H1 (cell line): ENCODE results near the gene ABCA9. TPM values are rescaled to one million over a fixed set of nuclear protein-coding genes. Genes with fewer than 3 reads are reported as not detected.
"Not testable (repeated sequence)": the region's sequence is repeated elsewhere in the genome, so short reads cannot be mapped to it uniquely, and the experiment has no call there.

Source experiments
- CTCF ChIA-PET: fragments of 300-600 bp; sonication (Branson Sonifier 250); formaldehyde crosslinking; loops from one replicate; lab custom pipeline; 2021; ENCODE audit not compliant: partially characterized antibody; lab: Charles Lee
- POLR2A ChIA-PET: fragments of 300-600 bp; sonication (Branson Sonifier 250); formaldehyde crosslinking; loops from one replicate; lab custom pipeline; 2021; ENCODE audit warnings: inconsistent platforms; ENCODE audit not compliant: partially characterized antibody; lab: Charles Lee
- DNase-seq, 2 experiments: peaks; one replicate each; pipeline versions ENCODE4 v3.0.0 to v3.0.0-alpha.2; 2010 to 2022; ENCODE audit warnings: low spot score in 2 of 2, low read depth in 1 of 2, mixed read lengths in 1 of 2
- FAIRE-seq: peaks from 2 replicates; lab custom pipeline; 2011; peaks lifted over from hg19 to GRCh38; lab: Jason Lieb, UNC
- H2AFZ ChIP-seq: 2 replicates; pipeline ENCODE4 v1.8.1; 2012; ENCODE audit warnings: low read length, inconsistent platforms
- H2AK5ac ChIP-seq: 2 replicates; pipeline ENCODE4 v1.6.1; 2013; ENCODE audit warnings: low read depth, low read length
- H2BK120ac ChIP-seq: replicated peaks from 2 replicates; pipeline ENCODE3; 2013; ENCODE audit warnings: low read depth, low read length, inconsistent platforms
- H2BK12ac ChIP-seq: 2 replicates; pipeline ENCODE4 v1.6.1; 2013; ENCODE audit warnings: low read depth, low read length
- H2BK15ac ChIP-seq: 2 replicates; pipeline ENCODE4 v1.6.1; 2013; ENCODE audit warnings: low read length
- H2BK20ac ChIP-seq: 2 replicates; pipeline ENCODE4 v1.6.1; 2013; ENCODE audit warnings: low read length
- H2BK5ac ChIP-seq: 2 replicates; pipeline ENCODE4 v1.6.1; 2013; ENCODE audit warnings: low read depth, low read length
- H3K14ac ChIP-seq: 2 replicates; pipeline ENCODE4 v1.6.1; 2013; ENCODE audit warnings: inconsistent platforms; ENCODE audit not compliant: insufficient read length
- H3K18ac ChIP-seq: 2 replicates; pipeline ENCODE4 v1.6.1; 2013; ENCODE audit warnings: low read length; ENCODE audit errors: extremely low read depth
- H3K23ac ChIP-seq: 2 replicates; pipeline ENCODE4 v1.6.1; 2013; ENCODE audit warnings: inconsistent platforms; ENCODE audit not compliant: insufficient read length
- H3K23me2 ChIP-seq: 2 replicates; pipeline ENCODE4 v1.6.1; 2013; ENCODE audit warnings: low read depth, low read length
- H3K27ac ChIP-seq: 2 replicates; pipeline ENCODE4 v1.6.1; 2011; ENCODE audit warnings: low read depth, low read length, inconsistent platforms
- H3K27me3 ChIP-seq, 4 experiments: replicated peaks in 1 of 4; 1 replicate in 1 of 4; 2 replicates in 3 of 4; pipeline versions ENCODE4 v1.6.1 to v1.8.1; 2011 to 2013; ENCODE audit warnings: low read length in 3 of 4, mild to moderate bottlenecking in 3 of 4, inconsistent platforms in 2 of 4, mixed read lengths in 2 of 4, moderate library complexity in 1 of 4; ENCODE audit not compliant: control insufficient read depth in 3 of 4, insufficient read depth in 3 of 4; ENCODE audit errors: extremely low read depth in 1 of 4
- H3K36me3 ChIP-seq, 4 experiments: 2 replicates each; pipeline versions ENCODE4 v1.6.1 to v1.8.1; 2011 to 2013; ENCODE audit warnings: mild to moderate bottlenecking in 4 of 4, low read length in 3 of 4, moderate library complexity in 2 of 4, control low read depth in 1 of 4, inconsistent platforms in 1 of 4; ENCODE audit not compliant: insufficient read depth in 4 of 4, control insufficient read depth in 2 of 4
- H3K4ac ChIP-seq: replicated peaks from 2 replicates; pipeline ENCODE3; 2013; ENCODE audit warnings: low read length, low read depth, mixed read lengths, inconsistent platforms; ENCODE audit not compliant: insufficient read length
- H3K4me1 ChIP-seq, 4 experiments: replicated peaks in 1 of 4; 1 replicate in 1 of 4; 2 replicates in 3 of 4; pipeline versions ENCODE4 v1.6.1 to v1.8.1; 2011 to 2013; ENCODE audit warnings: low read length in 3 of 4, inconsistent platforms in 2 of 4, mixed read lengths in 1 of 4; ENCODE audit not compliant: insufficient read depth in 4 of 4, control insufficient read depth in 3 of 4
- H3K4me2 ChIP-seq, 2 experiments: 2 replicates each; pipeline versions ENCODE4 v1.6.1 to v1.8.1; 2011 to 2013; ENCODE audit warnings: low read depth in 2 of 2, low read length in 2 of 2, control low read depth in 1 of 2, inconsistent platforms in 1 of 2, mild to moderate bottlenecking in 1 of 2; ENCODE audit not compliant: insufficient read depth in 1 of 2
- H3K4me3 ChIP-seq, 4 experiments: fragments of 200-600, 300-600 bp in 1 of 4; sonication (generic), shearing (Covaris generic), sonication (Bioruptor Twin) in 1 of 4; 2 replicates each; pipeline versions ENCODE4 v1.5.1 to v1.8.1; 2011 to 2016; ENCODE audit warnings: low read length in 4 of 4, low read depth in 3 of 4, control low read depth in 2 of 4, inconsistent platforms in 2 of 4, mild to moderate bottlenecking in 2 of 4, mixed read lengths in 1 of 4, moderate library complexity in 1 of 4; ENCODE audit not compliant: insufficient read depth in 2 of 4; ENCODE audit errors: extremely low read depth in 1 of 4
- H3K56ac ChIP-seq: replicated peaks from 2 replicates; pipeline ENCODE3; 2013; ENCODE audit warnings: low read depth, mild to moderate bottlenecking, mixed read lengths, low read length, inconsistent platforms; ENCODE audit not compliant: insufficient read length
- H3K79me1 ChIP-seq: 2 replicates; pipeline ENCODE4 v1.6.1; 2013; ENCODE audit warnings: low read depth, low read length, control low read depth
- H3K79me2 ChIP-seq, 2 experiments: 2 replicates each; pipeline versions ENCODE4 v1.6.1 to v1.8.1; 2012 to 2013; ENCODE audit warnings: low read length in 2 of 2, mild to moderate bottlenecking in 2 of 2, inconsistent platforms in 1 of 2; ENCODE audit not compliant: insufficient read depth in 2 of 2, control insufficient read depth in 1 of 2
- H3K9ac ChIP-seq, 4 experiments: replicated peaks in 1 of 4; 1 replicate in 1 of 4; 2 replicates in 3 of 4; pipeline versions ENCODE4 v1.6.1 to v1.8.1; 2011 to 2013; ENCODE audit warnings: low read depth in 3 of 4, low read length in 3 of 4, control low read depth in 2 of 4, mild to moderate bottlenecking in 2 of 4, moderate library complexity in 2 of 4, inconsistent platforms in 1 of 4; ENCODE audit errors: extremely low read depth in 1 of 4
- H3K9me3 ChIP-seq, 2 experiments: 2 replicates each; pipeline versions ENCODE4 v1.6.1 to v1.8.1; 2012 to 2013; ENCODE audit warnings: mild to moderate bottlenecking in 2 of 2, moderate library complexity in 2 of 2, control low read depth in 1 of 2, inconsistent platforms in 1 of 2, low read depth in 1 of 2, low read length in 1 of 2, mixed read lengths in 1 of 2; ENCODE audit not compliant: insufficient read depth in 2 of 2
- H4K20me1 ChIP-seq, 2 experiments: replicated peaks in 1 of 2; 2 replicates each; pipeline versions ENCODE3 to v1.8.1; 2011 to 2013; ENCODE audit warnings: inconsistent platforms in 2 of 2, low read length in 2 of 2, mild to moderate bottlenecking in 1 of 2; ENCODE audit not compliant: insufficient read depth in 2 of 2, control insufficient read depth in 1 of 2
- H4K5ac ChIP-seq: 2 replicates; pipeline ENCODE4 v1.6.1; 2013; ENCODE audit warnings: low read length, low read depth, mixed read lengths, inconsistent platforms; ENCODE audit not compliant: insufficient read length
- H4K8ac ChIP-seq: 2 replicates; pipeline ENCODE4 v1.8.0; 2013; ENCODE audit warnings: mild to moderate bottlenecking, moderate library complexity, low read length, inconsistent platforms; ENCODE audit not compliant: insufficient read depth; ENCODE audit errors: extremely low read depth
- H4K91ac ChIP-seq: replicated peaks from 2 replicates; pipeline ENCODE3; 2013; ENCODE audit warnings: low read length, mixed read lengths, inconsistent platforms; ENCODE audit not compliant: insufficient read length
- YY1 ChIP-seq: IDR thresholded peaks from 2 replicates; pipeline ENCODE4 v1.6.1; 2011; ENCODE audit warnings: low read depth, mild to moderate bottlenecking, low read length
- WGBS, 2 experiments: shearing (Covaris generic) in 1 of 2; methylation state at CpG; one replicate each; pipeline versions ENCODE4 v1.1.6 to v1.1.7; 2013 to 2015; ENCODE audit warnings: low lambda C conversion rate in 2 of 2, mixed read lengths in 2 of 2, inconsistent platforms in 1 of 2, low coverage in 1 of 2, missing lambda C conversion rate in 1 of 2; ENCODE audit not compliant: insufficient replicate concordance in 2 of 2, insufficient coverage in 1 of 2, insufficient read length in 1 of 2; ENCODE audit errors: extremely low coverage in 1 of 2, missing lambda C conversion rate in 1 of 2; 5-methylcytosine and 5-hydroxymethylcytosine counted together
- polyA plus RNA-seq, 7 experiments: library from polyadenylated mRNA; depleted of rRNA in 3 of 7; stranded (reverse) in 5 of 7; unstranded in 2 of 7; fragments of >200 nt in 5 of 7; fragments of 200-250 nt in 2 of 7; gene quantifications; 1 replicate in 5 of 7; 2 replicates in 1 of 7; 4 replicates in 1 of 7; pipeline versions ENCODE4 v1.2.1 to v1.2.3, GENCODE V29; 2011 to 2013; ENCODE audit warnings: missing spikeins in 2 of 7, mixed read lengths in 2 of 7
- total RNA-seq: library from RNA; stranded (reverse); fragmentation: NEBNext Ultra II Directional; extraction: Animal tissue kit (Norgen Biotek cat#: 25700); gene quantifications from 2 replicates; pipeline ENCODE4 v1.2.1, GENCODE V29; 2021

ABCA9 gene
- total and polyA plus RNA-seq, 2 of the 8 experiments (the other 6 are each of a cell fraction or from before 2014, with no cell fraction given) = not detected

DNA sequence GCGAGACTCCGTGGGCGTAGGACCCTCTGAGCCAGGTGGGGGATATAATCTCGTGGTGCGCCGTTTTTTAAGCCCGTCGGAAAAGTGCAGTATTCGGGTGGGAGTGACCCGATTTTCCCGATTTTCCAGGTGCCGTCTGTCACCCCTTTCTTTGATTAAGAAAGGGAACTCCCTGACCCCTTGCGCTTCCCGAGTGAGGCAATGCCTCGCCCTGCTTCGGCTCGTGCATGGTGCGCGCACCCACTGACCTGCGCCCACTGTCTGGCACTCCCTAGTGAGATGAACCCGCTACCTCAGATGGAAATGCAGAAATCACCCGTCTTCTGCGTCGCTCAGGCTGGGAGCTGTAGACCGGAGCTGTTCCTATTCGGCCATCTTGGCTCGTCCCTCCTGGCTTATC, 56.0 kb downstream of the ABCA9 start:
- 64% methylated on average over 20 of the region's 27 CpGs; no CpG with 5 or more reads in 1 of the 2 experiments for WGBS, 2 experiments
- Histone ChIP-seq H2BK12ac (0 out of 2 replicates have a peak overlapping the region, but pooled peaks have one; percentile 86), H2BK15ac (0 out of 2 replicates have a peak overlapping the region, but pooled peaks have one; percentile 53), H3K18ac (peak overlapping the region; percentile 85; the same call in 1 of the 2 replicates), H2AFZ (peak overlapping the region; percentile 94), H3K4me2 (peak overlapping the region in 1 of 2 experiments; percentile 70; a peak in 2 of 4 replicates), H2BK5ac (peak overlapping the region; percentile 91; the same call in 1 of the 2 replicates), H3K4me3 (peak overlapping the region in 2 of 4 experiments; percentile 20 to 37; a peak in 2 of 8 replicates), H4K8ac (peak overlapping the region; percentile 7; the same call in 1 of the 2 replicates)
- H3K14ac ChIP-seq, POLR2A ChIA-PET, H3K79me2 ChIP-seq, H3K23ac ChIP-seq, CTCF ChIA-PET, H3K4me1 ChIP-seq, H3K27me3 ChIP-seq, H3K27ac ChIP-seq, H3K56ac ChIP-seq, H4K5ac ChIP-seq, H3K23me2 ChIP-seq, H3K4ac ChIP-seq, H3K36me3 ChIP-seq, H3K9ac ChIP-seq, H4K20me1 ChIP-seq, FAIRE-seq, H2BK120ac ChIP-seq, H4K91ac ChIP-seq, H2BK20ac ChIP-seq, H3K9me3 ChIP-seq, H2AK5ac ChIP-seq, H3K79me1 ChIP-seq: not testable (repeated sequence)
- TF ChIP-seq YY1 = 0 out of 2 replicates have a peak, but pooled peaks have one; percentile 34
- peak in 1 of 2 experiments; percentile 62 for DNase-seq

DNA sequence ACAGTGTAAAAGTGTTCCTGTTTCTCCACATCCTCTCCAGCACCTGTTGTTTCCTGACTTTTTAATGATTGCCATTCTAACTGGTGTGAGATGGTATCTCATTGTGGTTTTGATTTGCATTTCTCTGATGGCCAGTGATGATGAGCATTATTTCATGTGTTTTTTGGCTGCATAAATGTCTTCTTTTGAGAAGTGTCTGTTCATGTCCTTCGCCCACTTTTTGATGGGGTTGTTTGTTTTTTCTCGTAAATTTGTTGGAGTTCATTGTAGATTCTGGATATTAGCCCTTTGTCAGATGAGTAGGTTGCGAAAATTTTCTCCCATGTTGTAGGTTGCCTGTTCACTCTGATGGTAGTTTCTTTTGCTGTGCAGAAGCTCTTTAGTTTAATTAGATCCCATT, 61.0 kb downstream of the ABCA9 start:
- H3K23ac ChIP-seq, H3K23me2 ChIP-seq, H2AK5ac ChIP-seq, H3K4ac ChIP-seq, H2BK12ac ChIP-seq, CTCF ChIA-PET, DNase-seq, H3K18ac ChIP-seq, H4K91ac ChIP-seq, H3K27me3 ChIP-seq, H3K4me2 ChIP-seq, H2BK120ac ChIP-seq, H3K79me2 ChIP-seq, H3K4me3 ChIP-seq, POLR2A ChIA-PET, H4K20me1 ChIP-seq, H3K4me1 ChIP-seq, H2BK20ac ChIP-seq, H3K27ac ChIP-seq, H3K79me1 ChIP-seq, FAIRE-seq, H3K9me3 ChIP-seq, H3K36me3 ChIP-seq, H2AFZ ChIP-seq, H2BK5ac ChIP-seq, H2BK15ac ChIP-seq, H3K14ac ChIP-seq, H3K56ac ChIP-seq, H3K9ac ChIP-seq, H4K5ac ChIP-seq, H4K8ac ChIP-seq: not testable (repeated sequence)
- WGBS, 2 experiments = 60% methylated on average over 3 of the region's 3 CpGs; no CpG with 5 or more reads in 1 of the 2 experiments
